Trophoblast cell (in vitro differentiated cells and primary cell): ENCODE measurements around the gene XKRX.

ENCODE experiments used
- DNase-seq, 2 donors: peaks; one replicate each; pipeline ENCODE4 v3.0.0-alpha.2; 2016
- H2AFZ ChIP-seq: 2 replicates; pipeline ENCODE4 v1.6.1; 2013; ENCODE audit warnings: low read length, moderate library complexity, mild to moderate bottlenecking; ENCODE audit not compliant: insufficient read depth, poor library complexity
- H2AK5ac ChIP-seq: 2 replicates; pipeline ENCODE4 v1.6.1; 2013; ENCODE audit warnings: mild to moderate bottlenecking, low read length
- H2BK120ac ChIP-seq: 2 replicates; pipeline ENCODE4 v1.6.1; 2013; ENCODE audit warnings: low read length, mild to moderate bottlenecking, moderate library complexity; ENCODE audit not compliant: insufficient read depth, poor library complexity
- H2BK12ac ChIP-seq: 2 replicates; pipeline ENCODE4 v1.6.1; 2013; ENCODE audit warnings: mild to moderate bottlenecking, low read length, moderate library complexity
- H2BK5ac ChIP-seq: 2 replicates; pipeline ENCODE4 v1.6.1; 2013; ENCODE audit warnings: low read length, low read depth, moderate library complexity, mild to moderate bottlenecking; ENCODE audit not compliant: poor library complexity
- H3K14ac ChIP-seq: 2 replicates; pipeline ENCODE4 v1.6.1; 2013; ENCODE audit warnings: mild to moderate bottlenecking, low read length
- H3K18ac ChIP-seq: 2 replicates; pipeline ENCODE4 v1.6.1; 2013; ENCODE audit warnings: mild to moderate bottlenecking, low read length
- H3K23ac ChIP-seq: 2 replicates; pipeline ENCODE4 v1.6.1; 2013; ENCODE audit warnings: low read length
- H3K27ac ChIP-seq: 2 replicates; pipeline ENCODE4 v1.5.1; 2013; ENCODE audit warnings: low read depth, mild to moderate bottlenecking, inconsistent platforms, low read length, moderate library complexity
- H3K27me3 ChIP-seq: 2 replicates; pipeline ENCODE4 v1.6.1; 2013; ENCODE audit warnings: inconsistent platforms, mild to moderate bottlenecking, low read length, moderate library complexity; ENCODE audit not compliant: insufficient read depth
- H3K36me3 ChIP-seq, 2 experiments: 1 replicate in 1 of 2; 2 replicates in 1 of 2; pipeline ENCODE4 v1.6.1; 2013; ENCODE audit warnings: low read length in 2 of 2, mild to moderate bottlenecking in 2 of 2, moderate library complexity in 1 of 2; ENCODE audit not compliant: insufficient read depth in 2 of 2, control insufficient read depth in 1 of 2
- H3K4ac ChIP-seq: 2 replicates; pipeline ENCODE4 v1.6.1; 2013; ENCODE audit warnings: low read depth, mild to moderate bottlenecking, low read length, moderate library complexity
- H3K4me1 ChIP-seq, 2 experiments: 1 replicate in 1 of 2; 2 replicates in 1 of 2; pipeline ENCODE4 v1.6.1; 2013; ENCODE audit warnings: low read length in 2 of 2, mild to moderate bottlenecking in 2 of 2, moderate library complexity in 1 of 2; ENCODE audit not compliant: insufficient read depth in 2 of 2, control insufficient read depth in 1 of 2
- H3K4me2 ChIP-seq: 2 replicates; pipeline ENCODE4 v1.6.1; 2013; ENCODE audit warnings: inconsistent platforms, mild to moderate bottlenecking, low read length, moderate library complexity
- H3K4me3 ChIP-seq: 2 replicates; pipeline ENCODE4 v1.5.1; 2013; ENCODE audit warnings: mild to moderate bottlenecking, low read depth, low read length, inconsistent platforms
- H3K79me1 ChIP-seq: one replicate; pipeline ENCODE4 v1.6.1; 2013; ENCODE audit warnings: low read length
- H3K79me2 ChIP-seq: 2 replicates; pipeline ENCODE4 v1.6.1; 2013; ENCODE audit warnings: low read length, mild to moderate bottlenecking; ENCODE audit not compliant: control insufficient read depth, insufficient read depth, poor library complexity
- H3K9ac ChIP-seq: 2 replicates; pipeline ENCODE4 v1.6.1; 2013; ENCODE audit warnings: mild to moderate bottlenecking, low read length
- H3K9me3 ChIP-seq: 2 replicates; pipeline ENCODE4 v1.6.1; 2013; ENCODE audit warnings: low read depth, mild to moderate bottlenecking, control low read depth, inconsistent platforms, low read length; ENCODE audit not compliant: insufficient read depth
- H4K12ac ChIP-seq: 2 replicates; pipeline ENCODE4 v1.6.1; 2013; ENCODE audit warnings: low read depth, mild to moderate bottlenecking, low read length, moderate library complexity
- H4K8ac ChIP-seq: 2 replicates; pipeline ENCODE4 v1.6.1; 2013; ENCODE audit warnings: low read depth, mild to moderate bottlenecking, low read length, moderate library complexity
- H4K91ac ChIP-seq: one replicate; pipeline ENCODE4 v1.6.1; 2013; ENCODE audit warnings: low read depth, mild to moderate bottlenecking, low read length, moderate library complexity
- WGBS: extraction: QIAGEN DNeasy Blood & Tissue Kit; methylation state at CpG from one replicate; pipeline ENCODE4 v1.1.7; 2013; ENCODE audit warnings: missing lambda C conversion rate; ENCODE audit not compliant: insufficient read length, insufficient coverage; ENCODE audit errors: extremely low coverage; 5-methylcytosine and 5-hydroxymethylcytosine counted together

XKRX gene

GRCh38 chrX:100969936-100970335 lies 41.2 kb upstream of the XKRX start:
- Histone ChIP-seq H3K79me2 (no peaks in the 10 kb centered on the region), H3K9ac (no peak overlapping the region), H2AFZ (no peak overlapping the region), H3K4me1 (no peaks in the 10 kb centered on the region), H3K27me3 (no peaks in the 10 kb centered on the region), H2AK5ac (no peak overlapping the region), H3K14ac (no peak overlapping the region), H3K9me3 (no peaks in the 10 kb centered on the region), H2BK5ac (no peak overlapping the region), H4K8ac (no peak overlapping the region), H2BK12ac (no peak overlapping the region), H2BK120ac (no peak overlapping the region), H3K4ac (no peak overlapping the region), H3K79me1 (no peaks in the 10 kb centered on the region), H3K36me3 (no peaks in the 10 kb centered on the region), H3K27ac (no peak overlapping the region), H3K23ac (no peak overlapping the region), H3K4me3 (no peak overlapping the region), H3K18ac (no peak overlapping the region), H3K4me2 (no peak overlapping the region), H4K91ac (no peak overlapping the region), H4K12ac (no peak overlapping the region)
- no CpG with 5 or more reads among the region's 1 CpG for WGBS
- DNase-seq, result no peak

- Histone ChIP-seq H3K9ac (no peak within 1 kb of the TSS), H3K27ac (no peak within 1 kb of the TSS), H3K4me3 (no peak within 1 kb of the TSS), H3K79me1 (no peaks in the 10 kb centered on the region), H3K4me1 (no peaks in the 10 kb centered on the region), H2AK5ac (no peak within 1 kb of the TSS), H3K4me2 (no peak within 1 kb of the TSS), H2BK5ac (no peak within 1 kb of the TSS), H2BK120ac (no peak within 1 kb of the TSS), H3K14ac (no peak within 1 kb of the TSS), H3K79me2 (no peaks in the 10 kb centered on the region), H3K18ac (no peak within 1 kb of the TSS), H3K9me3 (no peaks in the 10 kb centered on the region), H3K36me3 (no peaks in the 10 kb centered on the region), H3K4ac (no peak within 1 kb of the TSS), H2AFZ (no peak within 1 kb of the TSS), H4K91ac (no peak within 1 kb of the TSS), H4K8ac (no peak within 1 kb of the TSS), H3K23ac (no peak within 1 kb of the TSS), H2BK12ac (no peak within 1 kb of the TSS), H4K12ac (no peak within 1 kb of the TSS), H3K27me3 (no peaks in the 10 kb centered on the region)
- no CpG with 5 or more reads among the region's 2 CpGs for WGBS
- no peak for DNase-seq
Observed at GRCh38 chrX:100969408-100969807, 40.7 kb upstream of the XKRX start, which contains the start of gene ARL13A. TSS of gene ARL13A (plus strand) at chrX:100969708. CDS start at chrX:100973690, 3,982 bp downstream.

GRCh38 chrX:100964362-100964761 lies 35.6 kb upstream of the XKRX start:
- H3K18ac ChIP-seq, result no peak overlapping the region
- no peak for DNase-seq
- no peak overlapping the region for H2BK12ac ChIP-seq
- no peaks in the 10 kb centered on the region for H3K79me1 ChIP-seq
- no peaks in the 10 kb centered on the region for H3K36me3 ChIP-seq
- H3K14ac ChIP-seq, result no peak overlapping the region
- H2BK120ac ChIP-seq, result no peak overlapping the region
- H3K79me2 ChIP-seq, result no peaks in the 10 kb centered on the region
- H3K4me1 ChIP-seq, result no peaks in the 10 kb centered on the region
- H2BK5ac ChIP-seq, result no peak overlapping the region
- H4K91ac ChIP-seq, result no peak overlapping the region
- H3K4me2 ChIP-seq, result no peak overlapping the region
- H4K8ac ChIP-seq, result no peak overlapping the region
- no peak overlapping the region for H3K4ac ChIP-seq
- H3K9ac ChIP-seq, result no peak overlapping the region
- H3K27me3 ChIP-seq, result no peaks in the 10 kb centered on the region
- H3K23ac ChIP-seq, result no peak overlapping the region
- no peaks in the 10 kb centered on the region for H3K9me3 ChIP-seq
- H2AK5ac ChIP-seq, result no peak overlapping the region
- no peak overlapping the region for H3K4me3 ChIP-seq
- H4K12ac ChIP-seq, result no peak overlapping the region
- no peak overlapping the region for H2AFZ ChIP-seq
- H3K27ac ChIP-seq, result no peak overlapping the region

GRCh38 chrX:100962811-100963210 lies 34.1 kb upstream of the XKRX start:
- no peak overlapping the region for H4K8ac ChIP-seq
- no peak overlapping the region for H3K18ac ChIP-seq
- H2BK12ac ChIP-seq, result no peak overlapping the region
- H2AK5ac ChIP-seq, result no peak overlapping the region
- H3K4ac ChIP-seq, result no peak overlapping the region
- no peaks in the 10 kb centered on the region for H3K79me1 ChIP-seq
- no peak overlapping the region for H4K12ac ChIP-seq
- H3K27ac ChIP-seq, result no peak overlapping the region
- no peak overlapping the region for H3K4me2 ChIP-seq
- H3K9ac ChIP-seq, result no peak overlapping the region
- no peak overlapping the region for H3K4me3 ChIP-seq
- no peaks in the 10 kb centered on the region for H3K9me3 ChIP-seq
- no peaks in the 10 kb centered on the region for H3K27me3 ChIP-seq
- H3K4me1 ChIP-seq, result no peaks in the 10 kb centered on the region
- no peaks in the 10 kb centered on the region for H3K36me3 ChIP-seq
- WGBS, result no CpG with 5 or more reads among the region's 3 CpGs
- no peak overlapping the region for H2BK5ac ChIP-seq
- no peak for DNase-seq
- no peaks in the 10 kb centered on the region for H3K79me2 ChIP-seq
- no peak overlapping the region for H3K14ac ChIP-seq
- H2AFZ ChIP-seq, result no peak overlapping the region
- no peak overlapping the region for H2BK120ac ChIP-seq
- no peak overlapping the region for H4K91ac ChIP-seq
- no peak overlapping the region for H3K23ac ChIP-seq
